Parathyroid adenoma (tissue), 2 donors: ENCODE measurements around the gene FTCDNL1.

Source experiments
- H2AFZ ChIP-seq: fragments of 300-600 bp; sonication (generic); one replicate; pipeline ENCODE4 v1.7.0; 2017; ENCODE audit warnings: antibody characterized with exemption, mild to moderate bottlenecking
- H3K27ac ChIP-seq: fragments of 300-600 bp; sonication (generic); one replicate; pipeline ENCODE4 v1.7.0; 2017
- H3K27me3 ChIP-seq: fragments of 300-600 bp; sonication (generic); one replicate; pipeline ENCODE4 v1.7.0; 2017; ENCODE audit warnings: low read length; ENCODE audit not compliant: control insufficient read depth, insufficient read depth
- H3K36me3 ChIP-seq: fragments of 300-600 bp; sonication (generic); one replicate; pipeline ENCODE4 v1.7.0; 2017; ENCODE audit warnings: low read length; ENCODE audit not compliant: control insufficient read depth, insufficient read depth
- H3K4me1 ChIP-seq: fragments of 300-600 bp; sonication (generic); one replicate; pipeline ENCODE4 v1.7.0; 2017; ENCODE audit warnings: control low read depth
- H3K4me2 ChIP-seq: fragments of 300-600 bp; sonication (generic); one replicate; pipeline ENCODE4 v1.7.0; 2017; ENCODE audit warnings: low read length
- H3K4me3 ChIP-seq: fragments of 300-600 bp; sonication (generic); one replicate; pipeline ENCODE4 v1.7.0; 2017; ENCODE audit warnings: low read depth, low read length
- H3K79me2 ChIP-seq: fragments of 300-600 bp; sonication (generic); one replicate; pipeline ENCODE4 v1.7.0; 2017; ENCODE audit warnings: control low read depth
- H3K9ac ChIP-seq: fragments of 300-600 bp; sonication (generic); one replicate; pipeline ENCODE4 v1.7.0; 2017; ENCODE audit warnings: mild to moderate bottlenecking
- H3K9me3 ChIP-seq: fragments of 300-600 bp; sonication (generic); one replicate; pipeline ENCODE4 v1.7.0; 2017; ENCODE audit warnings: low read length; ENCODE audit not compliant: control insufficient read depth
- CTCF ChIP-seq: fragments of 300-600 bp; sonication (generic); IDR thresholded peaks from one replicate; pipeline ENCODE4 v1.7.0; 2017; ENCODE audit warnings: antibody characterized with exemption, mild to moderate bottlenecking
- donor health status: primary hyperparathyroidism.

The FTCDNL1 gene

GRCh38 chr2:199739413-199740110, 111.4 kb downstream of the FTCDNL1 start:
- Histone ChIP-seq H3K36me3 (no peaks in the 10 kb centered on the region), H3K4me1 (no peaks in the 10 kb centered on the region), H3K9me3 (no peaks in the 10 kb centered on the region), H3K27me3 (no peaks in the 10 kb centered on the region), H3K27ac (no peak overlapping the region), H3K79me2 (no peaks in the 10 kb centered on the region), H3K4me3 (no peak overlapping the region), H2AFZ (peak overlapping the region; percentile 51), H3K4me2 (peak overlapping the region; percentile 50), H3K9ac (no peak overlapping the region)
- peak; percentile 92 for TF ChIP-seq CTCF

- H3K27ac ChIP-seq, result no peak overlapping the region
- H3K4me3 ChIP-seq, result no peak overlapping the region
- H3K27me3 ChIP-seq, result no peaks in the 10 kb centered on the region
- no peaks in the 10 kb centered on the region for H3K79me2 ChIP-seq
- H3K4me1 ChIP-seq, result no peaks in the 10 kb centered on the region
- no peaks in the 10 kb centered on the region for H3K36me3 ChIP-seq
- H3K4me2 ChIP-seq, result no peak overlapping the region
- no peak overlapping the region for H2AFZ ChIP-seq
- H3K9me3 ChIP-seq, result no peaks in the 10 kb centered on the region
- no peak overlapping the region for H3K9ac ChIP-seq
- no peak for TF ChIP-seq CTCF
Observed at GRCh38 chr2:199738727-199739412, 112.1 kb downstream of the FTCDNL1 start.

GRCh38 chr2:199734651-199735050, 116.3 kb downstream of the FTCDNL1 start:
- Histone ChIP-seq H3K4me3 (no peak overlapping the region), H3K27me3 (no peaks in the 10 kb centered on the region), H3K4me1 (no peaks in the 10 kb centered on the region), H3K79me2 (no peaks in the 10 kb centered on the region), H3K4me2 (no peak overlapping the region), H3K36me3 (no peaks in the 10 kb centered on the region), H3K9ac (no peak overlapping the region), H3K27ac (no peak overlapping the region), H3K9me3 (no peaks in the 10 kb centered on the region), H2AFZ (no peak overlapping the region)
- no peak for TF ChIP-seq CTCF

GRCh38 chr2:199734011-199734410, 117.0 kb downstream of the FTCDNL1 start:
- H3K9me3 ChIP-seq, result no peaks in the 10 kb centered on the region
- no peaks in the 10 kb centered on the region for H3K4me1 ChIP-seq
- H3K4me2 ChIP-seq, result no peak overlapping the region
- no peak for TF ChIP-seq CTCF
- no peaks in the 10 kb centered on the region for H3K27me3 ChIP-seq
- no peaks in the 10 kb centered on the region for H3K36me3 ChIP-seq
- H3K9ac ChIP-seq, result no peak overlapping the region
- no peak overlapping the region for H2AFZ ChIP-seq
- H3K79me2 ChIP-seq, result no peaks in the 10 kb centered on the region
- no peak overlapping the region for H3K27ac ChIP-seq
- no peak overlapping the region for H3K4me3 ChIP-seq
